GM18511 (cell line): ENCODE results near the gene SLX4IP.
"Not testable (repeated sequence)": the region's sequence is repeated elsewhere in the genome, so short reads cannot be mapped to it uniquely, and the experiment has no call there.

Source experiments
- ATAC-seq: cut with Tn5 transposase; IDR thresholded peaks from one replicate; pipeline ENCODE4 v1.9.1; 2021; ENCODE audit warnings: mild to moderate bottlenecking, moderate library complexity; ENCODE audit not compliant: unreplicated experiment

SLX4IP gene

DNA sequence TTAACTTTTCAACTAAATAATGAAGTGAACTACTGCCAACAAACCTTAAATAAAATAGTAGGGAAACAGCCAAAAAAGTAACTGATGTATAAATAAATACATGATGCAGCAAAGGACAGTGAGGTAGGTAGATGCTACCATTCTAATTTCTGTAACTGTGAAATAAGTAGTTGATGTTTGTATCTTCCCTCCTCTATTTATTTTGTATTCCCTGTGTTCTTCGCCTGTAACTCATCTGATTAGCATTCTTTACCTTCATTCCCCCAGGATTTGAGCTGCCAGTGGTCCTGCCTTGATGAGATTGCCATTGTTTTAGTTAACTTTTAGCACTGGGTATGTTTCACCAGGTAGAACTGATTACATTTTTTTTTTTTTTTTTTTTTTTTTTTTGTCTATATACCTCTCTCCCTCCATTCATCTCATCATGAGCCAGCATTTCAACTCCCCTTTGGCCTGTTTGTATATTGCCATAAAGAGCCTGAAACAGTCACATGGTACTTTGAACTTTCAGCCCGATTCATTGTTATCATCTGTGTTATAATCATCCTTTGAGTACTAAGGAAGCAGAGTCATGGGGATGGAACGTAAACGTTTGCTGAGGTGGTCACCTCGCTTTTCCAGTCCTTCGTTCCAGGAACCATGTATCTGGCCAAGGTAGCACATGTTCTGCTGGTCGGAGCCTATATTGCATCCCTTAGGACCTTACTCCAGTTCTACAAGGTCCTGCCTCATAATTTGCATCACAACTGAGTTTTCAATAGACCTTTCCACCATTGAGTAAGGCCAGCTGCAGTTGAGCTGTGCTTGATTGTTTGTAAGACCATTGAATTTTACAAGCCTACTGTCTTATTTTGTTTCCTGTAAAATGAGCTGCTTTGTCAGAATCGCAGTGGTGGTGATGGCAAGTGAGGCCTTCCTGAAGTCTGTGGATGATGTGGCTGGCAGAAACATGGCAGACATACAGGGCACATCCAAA, 131.1 kb downstream of the SLX4IP start:
- no peak for ATAC-seq

DNA sequence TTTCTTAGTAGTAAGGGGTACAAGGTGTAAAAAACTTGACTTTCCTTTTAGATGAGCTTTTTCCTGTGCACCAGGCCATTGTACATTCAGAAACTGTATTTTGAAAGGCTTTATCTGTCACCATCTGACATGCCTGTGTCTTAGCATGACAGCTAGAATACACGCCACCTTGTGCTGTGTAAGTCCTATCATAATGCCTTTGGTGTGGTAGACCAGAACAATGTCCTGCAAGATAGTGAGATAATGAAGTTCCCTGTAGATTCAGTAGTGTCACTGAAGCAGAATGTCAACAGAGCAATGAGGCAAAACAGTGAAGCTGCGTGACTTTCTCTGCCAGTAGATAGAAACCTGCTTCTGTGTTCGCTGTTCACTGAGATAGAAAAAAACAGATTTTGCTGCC, 132.9 kb downstream of the SLX4IP start:
- ATAC-seq = no peak

DNA sequence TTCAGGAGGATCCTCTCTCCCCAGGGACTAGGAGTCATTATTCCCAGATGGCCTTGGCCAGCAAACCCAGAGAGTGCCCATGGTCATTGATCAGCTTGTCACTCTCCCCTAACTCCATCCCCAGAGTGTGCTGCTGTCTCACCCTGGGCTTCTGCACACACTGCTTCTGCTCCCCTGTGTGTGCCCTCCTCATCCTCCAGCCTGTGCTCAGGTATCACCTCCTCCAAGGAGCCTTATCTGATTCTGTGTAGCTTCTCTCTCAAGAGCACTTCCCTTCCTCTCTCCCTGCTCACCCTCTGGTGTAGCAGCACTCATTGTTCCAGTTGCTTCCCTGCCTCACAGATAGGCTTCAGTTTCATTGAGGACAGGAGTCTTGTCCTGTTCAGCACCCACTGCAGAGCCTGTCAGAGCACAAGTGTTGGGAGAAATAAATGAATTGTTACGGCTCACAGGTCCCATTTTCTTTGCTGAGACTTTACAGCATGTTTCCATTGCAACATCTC, 136.3 kb downstream of the SLX4IP start:
- no peak for ATAC-seq

DNA sequence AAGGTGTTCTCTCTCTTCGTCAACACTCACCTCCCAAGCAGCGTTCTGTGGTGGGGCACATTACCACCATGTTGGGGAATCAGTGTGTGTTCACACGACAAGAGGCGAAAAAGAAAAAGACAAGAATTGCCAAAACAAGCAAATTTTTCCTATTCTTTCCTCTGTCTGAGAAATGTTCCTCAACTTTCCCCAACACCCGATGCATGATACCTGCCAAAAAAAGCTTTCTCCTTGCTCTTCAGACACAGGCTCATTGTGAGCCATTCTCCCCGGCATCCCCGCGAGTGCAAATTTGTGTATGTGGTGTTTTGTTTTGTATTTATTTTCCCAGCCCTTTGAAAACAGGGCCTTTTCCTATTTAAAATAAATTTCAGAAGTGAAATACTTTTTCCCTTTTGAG, 137.7 kb downstream of the SLX4IP start:
- no peak for ATAC-seq

DNA sequence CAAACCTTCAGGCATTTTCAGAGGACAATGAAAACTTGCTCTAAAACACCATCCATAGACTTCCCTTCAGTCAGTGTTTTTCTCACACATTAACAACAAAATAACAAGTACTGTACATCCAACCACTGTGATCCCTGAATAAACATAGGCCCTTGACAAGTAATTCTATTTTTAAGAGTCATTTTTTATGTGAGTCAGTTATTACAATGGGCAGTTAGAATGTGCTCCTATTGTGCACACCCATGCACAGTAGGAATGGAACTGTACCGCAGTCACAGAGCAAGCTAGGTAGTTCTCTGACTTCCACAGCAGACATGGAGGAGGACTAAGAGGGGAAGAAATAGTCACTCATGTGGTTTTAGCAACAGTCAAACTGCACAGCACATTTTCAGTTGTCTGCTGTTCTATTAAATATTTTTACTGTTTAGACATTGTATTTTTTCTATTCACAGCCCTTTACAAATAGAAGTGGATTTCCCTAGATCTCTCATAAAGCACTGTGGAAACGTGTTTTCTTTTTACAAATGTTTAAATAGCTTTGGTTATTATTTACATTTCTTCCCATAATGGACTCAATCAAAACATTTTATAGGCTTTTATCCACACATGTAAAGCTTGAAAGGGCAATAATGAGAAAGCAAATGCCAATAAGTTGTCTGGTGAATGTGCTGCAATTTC, 138.3 kb downstream of the SLX4IP start:
- ATAC-seq = no peak

DNA sequence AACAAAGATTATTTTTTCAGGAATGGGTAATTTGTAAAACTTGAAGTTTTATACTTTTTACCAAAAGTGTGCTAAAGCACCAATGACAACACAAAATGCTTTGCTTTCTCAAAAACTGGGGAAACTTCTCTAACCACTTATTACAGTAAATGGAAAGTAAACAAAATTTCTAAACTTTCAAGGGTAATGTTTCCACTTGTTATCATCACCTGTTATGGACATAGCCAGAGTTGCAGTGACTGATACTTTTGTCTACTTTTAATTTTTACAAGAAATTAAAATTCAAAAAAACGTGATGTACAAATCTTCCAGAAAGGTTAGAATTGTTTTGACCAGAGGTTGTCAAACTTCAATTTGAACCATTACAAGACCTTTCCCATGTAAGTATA, 138.8 kb downstream of the SLX4IP start:
- no peak for ATAC-seq

DNA sequence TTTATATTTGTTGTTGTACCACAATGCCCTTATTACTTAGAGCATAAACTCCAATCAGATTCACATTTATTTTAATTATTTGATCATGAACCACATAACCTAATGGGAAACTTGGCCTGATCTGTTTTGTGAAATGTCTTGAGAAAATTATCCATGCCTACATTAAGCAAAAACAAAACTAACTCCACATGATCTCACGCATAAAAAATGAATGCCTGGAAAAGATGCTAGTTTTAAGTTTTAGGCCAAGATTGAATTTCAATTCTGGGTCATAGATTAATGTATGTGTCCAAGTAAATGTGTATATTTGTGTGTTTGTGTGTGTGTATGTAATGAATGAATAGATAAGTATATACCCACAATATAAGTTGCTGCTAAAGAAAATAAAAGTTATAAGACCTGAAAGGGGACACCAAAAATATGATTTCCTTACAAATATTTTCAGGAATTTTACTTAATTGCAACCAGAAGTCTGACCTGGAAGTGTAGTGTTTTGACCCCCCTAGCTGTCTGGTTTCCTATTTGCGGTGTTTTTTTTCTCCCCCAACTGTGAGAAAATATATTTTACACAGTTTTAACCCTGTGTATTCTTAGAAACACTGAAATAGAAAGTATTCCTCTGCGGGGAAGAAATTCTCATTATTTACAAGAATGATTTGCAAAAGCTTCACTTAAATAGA, 141.4 kb downstream of the SLX4IP start:
- ATAC-seq = no peak

DNA sequence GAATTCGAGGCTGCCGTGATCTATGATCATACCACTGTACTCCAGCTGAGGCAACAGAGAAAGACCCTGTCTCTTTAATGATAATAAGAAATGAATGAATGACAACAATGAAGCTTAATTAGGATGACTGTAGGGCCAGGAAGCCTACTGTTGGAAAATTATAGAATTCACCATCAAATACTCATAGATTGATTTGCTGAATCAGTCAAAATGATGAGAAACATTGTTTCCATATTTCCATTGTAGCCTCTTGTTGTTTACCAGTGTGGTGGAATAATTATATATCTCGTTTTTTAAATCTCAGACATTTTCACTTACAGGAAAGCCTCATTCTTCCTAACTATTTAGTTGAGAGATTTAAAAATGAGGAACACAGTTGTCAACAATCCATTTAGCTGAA, 142.5 kb downstream of the SLX4IP start:
- ATAC-seq = no peak

DNA sequence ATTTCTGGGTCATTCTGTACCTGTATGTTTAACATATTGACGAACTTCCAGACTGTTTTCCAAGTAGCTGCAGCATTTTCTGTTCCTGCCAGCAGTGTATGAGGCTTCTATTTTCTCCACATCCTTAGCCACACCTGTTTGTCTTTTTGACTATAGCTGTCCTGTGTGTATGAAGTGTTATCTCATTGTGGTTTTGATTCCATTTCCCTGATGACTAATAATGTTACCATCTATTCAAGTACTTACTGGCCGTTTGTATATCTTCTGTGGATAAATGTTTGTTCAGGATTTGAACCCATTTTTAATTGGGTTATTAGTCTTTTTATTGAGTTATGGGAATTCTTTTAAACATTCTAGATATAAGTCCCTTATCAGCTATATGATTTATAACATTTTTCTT, 143.5 kb downstream of the SLX4IP start:
- peak; percentile 91 for ATAC-seq

DNA sequence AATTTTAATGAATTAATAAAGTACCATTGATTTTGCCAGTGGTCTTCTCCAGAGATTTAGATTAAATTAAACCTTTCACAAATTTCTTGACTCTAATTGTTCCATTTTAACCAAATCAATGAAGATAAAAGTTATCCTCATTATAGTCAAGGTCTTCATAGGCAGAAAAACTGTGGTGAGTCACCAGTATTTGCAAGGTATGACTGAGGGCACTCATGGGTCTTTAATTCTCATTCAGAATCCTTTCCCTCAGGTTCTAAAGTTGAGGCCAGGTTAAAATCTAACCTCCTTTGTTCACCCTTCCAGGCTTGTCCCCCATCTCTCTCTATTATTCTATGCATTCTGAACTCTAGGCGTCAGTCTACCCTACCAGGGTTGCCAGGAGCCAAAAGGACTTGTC, 144.8 kb downstream of the SLX4IP start:
- no peak for ATAC-seq

DNA sequence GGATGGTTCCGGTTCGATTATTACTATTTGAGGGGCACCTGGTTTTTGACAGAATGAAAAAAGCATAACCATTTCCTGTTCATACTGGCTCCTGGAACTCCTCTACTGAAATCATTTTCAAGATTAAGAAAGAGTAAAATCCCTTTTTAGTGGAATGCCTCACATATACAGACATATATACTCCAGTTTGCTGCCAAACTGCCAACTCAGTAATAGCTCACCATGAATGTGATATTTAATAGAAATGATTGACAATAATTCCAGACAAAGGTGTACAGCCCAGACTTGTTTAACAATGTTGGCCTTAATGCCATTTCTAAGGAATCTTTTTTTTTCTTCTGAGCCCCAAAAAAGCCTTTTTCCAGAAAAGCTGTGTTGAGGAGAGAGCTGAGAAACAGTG, 145.6 kb downstream of the SLX4IP start:
- no peak for ATAC-seq

DNA sequence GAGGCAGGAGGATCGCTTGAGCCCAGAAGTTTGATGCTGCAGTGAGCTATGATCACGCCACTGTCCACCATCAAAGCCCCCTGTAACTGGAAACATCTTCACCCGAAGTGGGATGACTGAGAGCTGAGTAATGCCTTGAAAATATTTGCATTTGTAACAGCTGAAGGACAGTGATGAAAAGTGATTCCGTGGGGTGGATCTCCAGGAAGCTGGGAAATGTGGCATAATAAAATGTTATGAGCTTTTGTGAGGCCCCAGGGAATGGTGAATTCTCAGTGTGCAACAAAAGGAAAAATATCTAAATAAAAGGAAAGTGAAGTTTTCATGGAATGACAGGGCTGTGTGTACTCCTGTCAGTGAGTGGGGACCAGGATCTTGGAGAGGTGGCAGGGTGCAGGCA, 146.7 kb downstream of the SLX4IP start:
- ATAC-seq = no peak

DNA sequence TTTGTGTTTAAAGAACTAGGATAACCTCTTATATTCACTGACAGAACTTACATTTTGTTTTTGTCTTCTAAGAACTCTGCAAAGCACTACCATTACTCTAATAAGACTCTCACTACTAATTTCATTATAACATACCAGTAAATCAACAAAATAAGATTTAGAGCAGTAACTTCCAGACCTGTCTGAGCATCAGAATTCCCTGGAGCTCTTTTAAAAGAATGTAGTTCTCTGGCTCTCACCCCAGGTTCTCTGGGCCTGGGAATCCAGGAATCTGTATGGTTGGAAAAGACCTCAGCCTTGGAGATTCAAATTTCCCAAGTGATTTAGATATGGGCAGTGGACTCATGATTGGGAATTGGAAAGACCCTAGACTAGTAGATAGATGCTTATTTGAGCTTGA, 149.3 kb downstream of the SLX4IP start:
- no peak for ATAC-seq

DNA sequence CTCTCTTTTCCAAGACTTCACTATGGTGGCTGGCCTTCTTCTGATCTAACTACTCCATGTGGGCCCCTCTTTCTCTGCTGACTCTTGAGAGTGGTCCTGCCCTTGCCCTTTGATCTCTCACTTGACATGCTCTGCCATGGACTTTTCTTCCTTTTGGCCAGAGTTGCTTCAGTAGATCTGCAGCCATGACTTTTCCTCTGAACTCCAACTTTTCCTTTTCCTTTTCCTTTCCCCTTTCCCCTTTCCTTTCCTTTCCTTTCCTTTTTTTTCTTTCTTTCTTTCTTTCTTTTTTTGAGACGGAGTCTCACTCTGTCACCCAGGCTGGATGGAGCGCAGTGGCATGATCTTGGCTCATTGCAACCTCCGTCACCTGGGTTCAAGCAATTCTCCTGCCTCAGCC, 150.2 kb downstream of the SLX4IP start:
- ATAC-seq = no peak

DNA sequence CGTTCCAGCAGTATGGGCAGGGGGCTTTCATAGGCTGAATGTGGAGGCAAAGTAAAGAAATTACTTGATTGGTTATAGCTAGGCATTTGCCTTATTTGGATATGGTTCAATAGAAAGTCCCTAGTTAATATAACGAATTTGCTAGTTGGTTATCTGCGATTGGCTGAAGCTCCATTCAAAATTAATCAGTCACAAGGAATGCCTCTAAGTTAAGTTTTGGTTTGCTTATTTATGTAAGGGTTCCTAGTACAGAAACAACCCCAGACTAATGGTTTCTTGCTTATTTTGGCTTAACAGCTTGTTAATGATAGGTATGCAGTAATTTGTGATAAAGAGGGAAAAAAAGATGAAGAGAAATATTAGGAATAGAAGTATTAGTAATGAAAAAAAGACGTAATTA, 151.2 kb downstream of the SLX4IP start:
- ATAC-seq = no peak

DNA sequence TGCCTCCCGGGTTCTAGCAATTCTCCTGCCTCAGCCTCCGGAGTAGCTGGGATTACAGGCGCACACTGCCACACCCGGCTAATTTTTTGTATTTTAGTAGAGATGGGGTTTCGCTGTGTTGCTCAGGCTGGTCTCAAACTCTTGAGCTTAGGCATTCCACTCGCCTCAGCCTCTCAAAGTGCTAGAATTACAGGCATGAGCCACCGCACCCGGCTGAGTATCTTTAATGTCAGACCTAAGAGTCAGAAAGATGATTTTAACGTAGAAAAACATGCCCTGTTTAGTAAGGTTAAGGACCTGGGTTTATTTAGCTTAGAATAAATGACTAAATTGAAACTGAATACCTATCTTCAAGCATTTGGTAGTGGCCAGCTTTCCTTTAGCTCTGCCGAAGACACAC, 155.3 kb downstream of the SLX4IP start:
- not testable (repeated sequence) for ATAC-seq

DNA sequence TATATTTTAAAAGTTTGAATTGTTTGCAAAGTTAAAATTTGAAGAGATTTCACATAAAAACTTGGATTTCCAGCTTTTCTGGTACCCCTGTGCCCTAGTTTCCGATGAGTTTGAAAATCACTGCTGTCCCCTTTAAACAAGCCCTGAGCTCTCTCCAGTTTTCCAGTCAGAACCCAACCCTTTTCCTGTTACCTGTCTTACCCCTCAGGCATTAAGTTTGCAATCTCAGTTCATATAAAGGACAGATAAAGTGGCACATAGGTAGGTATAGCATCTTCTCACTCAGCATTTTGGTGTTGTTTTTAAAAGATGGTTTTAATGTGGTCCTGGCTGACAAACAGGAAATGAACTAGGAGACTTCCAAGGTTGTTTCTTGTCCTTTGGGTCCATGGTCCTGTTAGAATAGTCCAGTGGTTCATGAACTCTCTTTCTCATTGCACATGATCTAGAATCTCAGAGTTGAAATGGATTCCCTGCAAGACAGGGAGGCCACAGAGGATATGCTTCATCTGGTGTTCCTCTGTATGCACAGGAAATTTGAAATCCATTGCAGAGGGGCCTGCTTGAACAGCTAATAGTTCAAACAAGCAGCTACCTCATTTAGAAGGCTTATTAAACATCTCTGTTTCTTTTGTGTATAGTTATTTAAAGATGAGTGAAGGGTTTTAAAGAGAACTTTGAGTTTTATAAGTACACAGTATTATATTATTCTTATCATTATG, 156.0 kb downstream of the SLX4IP start:
- ATAC-seq = no peak

DNA sequence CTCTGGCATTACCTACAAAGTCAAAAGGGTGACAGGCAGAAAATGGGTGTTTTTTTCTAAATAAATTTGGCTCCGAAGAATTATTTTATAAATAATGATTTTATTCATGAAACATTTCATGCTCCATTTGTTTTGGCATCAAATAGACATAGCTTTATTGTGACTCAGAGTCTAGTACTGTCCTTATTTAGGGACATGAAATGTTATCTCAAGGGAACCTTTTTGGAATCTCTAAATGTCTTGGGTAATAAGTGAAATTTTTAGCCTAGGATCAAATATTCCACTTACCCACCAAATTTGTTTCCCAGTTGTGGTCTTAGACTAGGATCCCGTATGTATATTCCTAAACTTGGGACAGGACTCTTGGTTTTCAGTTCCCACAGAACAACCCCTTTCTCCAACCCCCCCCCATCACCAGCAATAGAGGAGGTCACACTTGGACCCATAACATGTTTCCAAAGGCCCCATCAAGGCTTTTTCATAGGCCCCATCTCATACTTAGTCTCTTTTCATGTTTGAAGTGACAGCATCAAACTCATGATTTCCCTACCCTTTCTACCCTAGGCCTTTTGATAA, 156.9 kb downstream of the SLX4IP start:
- no peak for ATAC-seq

DNA sequence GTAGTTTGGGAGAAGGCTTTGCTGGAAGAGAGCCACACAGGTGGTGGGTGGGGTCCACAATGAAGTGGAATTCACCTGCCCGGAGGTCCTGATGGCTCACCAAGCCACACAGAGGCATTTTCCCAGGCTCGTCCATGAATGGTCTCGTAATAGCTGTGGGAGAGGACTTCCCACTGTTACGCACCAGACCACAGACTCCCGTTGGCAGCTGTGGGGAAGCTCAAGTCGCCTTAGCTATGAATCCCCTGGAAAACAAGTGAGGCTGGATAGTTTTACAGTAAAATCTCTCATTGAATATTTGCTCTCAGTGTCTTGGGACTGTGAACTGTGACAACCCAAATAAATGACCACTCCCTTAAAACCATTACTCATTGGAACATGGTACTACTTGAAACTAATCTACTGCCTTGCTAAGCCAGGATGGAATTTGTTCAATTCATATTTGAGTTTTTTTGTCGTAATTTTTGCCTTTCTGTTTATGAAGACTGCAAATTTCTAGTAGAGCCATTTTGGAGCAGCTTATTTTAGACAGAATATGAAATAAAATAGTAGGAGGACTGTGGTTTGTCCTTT, 159.3 kb downstream of the SLX4IP start:
- no peak for ATAC-seq

DNA sequence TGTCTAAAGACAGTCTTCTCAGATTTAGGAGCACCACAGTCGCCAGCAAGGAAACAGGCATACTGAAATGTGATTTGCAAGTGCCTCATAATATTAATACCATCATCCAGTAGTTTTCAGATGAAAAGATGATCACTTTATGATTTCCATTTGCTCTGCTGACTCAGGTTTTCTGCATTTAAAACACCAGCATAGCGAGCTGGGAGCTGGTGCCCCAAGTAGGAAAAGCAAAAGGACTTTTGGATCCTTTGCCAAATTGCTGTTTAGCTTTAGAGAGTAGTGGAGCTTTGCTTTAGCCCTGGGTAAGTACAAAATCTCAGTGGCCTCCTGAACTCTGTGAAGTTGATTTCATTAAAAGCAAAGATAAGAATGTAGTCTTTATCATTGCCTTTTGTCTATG, 160.2 kb downstream of the SLX4IP start:
- no peak for ATAC-seq
